Measurements from ENCODE around the gene METTL9. TPM values are rescaled to one million over a fixed set of nuclear protein-coding genes. Genes with fewer than 3 reads are reported as not detected.
"Not testable (repeated sequence)": the region's sequence is repeated elsewhere in the genome, so short reads cannot be mapped to it uniquely, and the experiment has no call there.

The METTL9 gene
- total and polyA plus RNA-seq, 2 experiments from 2014 or later: 72.5 to 152 TPM

GRCh38 chr16:21588593-21588992 lies 10.8 kb upstream of the METTL9 start:
- H3K36me3 ChIP-seq (ENCODE audit: insufficient read depth): not testable (repeated sequence)

DNA sequence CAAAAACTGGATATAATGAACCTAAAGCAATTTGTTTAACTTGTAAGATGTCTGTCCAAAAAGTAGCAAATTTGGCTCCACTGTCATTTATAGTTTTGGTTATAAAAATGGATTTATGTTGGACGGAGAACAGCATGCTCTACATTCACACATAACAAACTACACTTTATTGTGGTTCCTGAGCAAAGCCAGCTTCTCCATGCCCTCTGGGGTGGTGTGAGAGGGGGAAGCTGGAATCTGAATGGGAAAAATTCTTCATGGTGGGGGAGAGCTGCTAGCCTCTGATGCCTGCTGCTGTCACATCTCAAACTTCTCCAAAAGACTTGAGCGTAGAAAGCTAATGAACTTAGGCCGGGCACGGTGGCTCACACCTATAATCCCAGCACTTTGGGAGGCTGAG lies 9.8 kb upstream of the METTL9 start:
- no peak for ATAC-seq
- Histone ChIP-seq H3K4me3 (no peak overlapping the region), H3K9me2 (ENCODE audit: insufficient read depth) (no peaks in the 10 kb centered on the region), H3K27ac (ENCODE audit: low read depth) (no peak overlapping the region), H2AFZ (peak overlapping the region; percentile 79; the same call in 1 of the 2 replicates), H4K20me1 (replicated peaks; ENCODE audit: insufficient read depth) (no peaks in the 10 kb centered on the region), H3K4me2 (no peak overlapping the region), H3K36me3 (ENCODE audit: insufficient read depth) (no peaks in the 10 kb centered on the region), H3K4me1 (ENCODE audit: insufficient read depth) (no peaks in the 10 kb centered on the region), H3F3A (replicated peaks; ENCODE audit: low read depth) (no peaks in the 10 kb centered on the region), H3K27me3 (ENCODE audit: insufficient read depth) (no peaks in the 10 kb centered on the region), H3K79me2 (replicated peaks; ENCODE audit: insufficient read depth) (no peaks in the 10 kb centered on the region)
- H3K4me1 Mint-ChIP-seq: no peaks in the 10 kb centered on the region
- H3K36me3 Mint-ChIP-seq (ENCODE audit: low read depth): no peaks in the 10 kb centered on the region
- DNase-seq (ENCODE audit: low spot score): no peak
- H3K9me3 Mint-ChIP-seq: no peaks in the 10 kb centered on the region
- H3K4me3 Mint-ChIP-seq: no peak overlapping the region
- H3K27me3 Mint-ChIP-seq (ENCODE audit: insufficient read depth, low read depth, poor library complexity): no peaks in the 10 kb centered on the region
- no peak overlapping the region for H3K27ac Mint-ChIP-seq
- TF ChIP-seq ZNF331 (CRISPR knock-in tag; IDR thresholded peaks at IDR 0.05; ENCODE audit: low read depth): no peak
- TF ChIP-seq EZH2 (IDR thresholded peaks at IDR 0.05; ENCODE audit: low read depth, unreplicated experiment): no peak
- TF ChIP-seq ZNF462 (CRISPR knock-in tag; IDR thresholded peaks at IDR 0.05): no peak
- TF ChIP-seq STAT1 (IDR thresholded peaks at IDR 0.05; ENCODE audit: unreplicated experiment): no peak
- TF ChIP-seq CTCF (conservative IDR thresholded peaks at IDR 0.05; ENCODE audit: low read depth in 2 of 2): no peak
- no peak for TF ChIP-seq JUNB (IDR thresholded peaks at IDR 0.05; ENCODE audit: unreplicated experiment)
- TF ChIP-seq, protein P1, sequence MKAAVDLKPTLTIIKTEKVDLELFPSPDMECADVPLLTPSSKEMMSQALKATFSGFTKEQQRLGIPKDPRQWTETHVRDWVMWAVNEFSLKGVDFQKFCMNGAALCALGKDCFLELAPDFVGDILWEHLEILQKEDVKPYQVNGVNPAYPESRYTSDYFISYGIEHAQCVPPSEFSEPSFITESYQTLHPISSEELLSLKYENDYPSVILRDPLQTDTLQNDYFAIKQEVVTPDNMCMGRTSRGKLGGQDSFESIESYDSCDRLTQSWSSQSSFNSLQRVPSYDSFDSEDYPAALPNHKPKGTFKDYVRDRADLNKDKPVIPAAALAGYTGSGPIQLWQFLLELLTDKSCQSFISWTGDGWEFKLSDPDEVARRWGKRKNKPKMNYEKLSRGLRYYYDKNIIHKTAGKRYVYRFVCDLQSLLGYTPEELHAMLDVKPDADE (IDR thresholded peaks at IDR 0.05): no peak
- TF ChIP-seq POLR2AphosphoS5 (IDR thresholded peaks at IDR 0.05; ENCODE audit: low read depth): no peak
- no peak for TF ChIP-seq NANOG (IDR thresholded peaks at IDR 0.05; ENCODE audit: borderline replicate concordance)
- TF ChIP-seq REST (IDR thresholded peaks at IDR 0.05; ENCODE audit: unreplicated experiment): no peak

More at GRCh38 chr16:21588593-21588992, 10.8 kb upstream of the METTL9 start:
- not testable (repeated sequence) for H3K27ac Mint-ChIP-seq; H3K79me2 ChIP-seq (replicated peaks; ENCODE audit: insufficient read depth); H3K4me3 ChIP-seq; H3K27me3 ChIP-seq (ENCODE audit: insufficient read depth); H3K4me2 ChIP-seq; H3F3A ChIP-seq (replicated peaks; ENCODE audit: low read depth); H3K9me3 Mint-ChIP-seq; H3K9me2 ChIP-seq (ENCODE audit: insufficient read depth); H3K4me1 ChIP-seq (ENCODE audit: insufficient read depth); H3K4me3 Mint-ChIP-seq; DNase-seq (ENCODE audit: low spot score); H4K20me1 ChIP-seq (replicated peaks; ENCODE audit: insufficient read depth); H3K4me1 Mint-ChIP-seq; ATAC-seq; H3K27ac ChIP-seq (ENCODE audit: low read depth); H3K27me3 Mint-ChIP-seq (ENCODE audit: insufficient read depth, low read depth, poor library complexity); H3K36me3 Mint-ChIP-seq (ENCODE audit: low read depth)
- peak overlapping the region; percentile 23; the same call in 1 of the 2 replicates for H2AFZ ChIP-seq

Measured in GM23338 (cell line).